Upper lobe of left lung (tissue), 6 donors: ENCODE measurements around the gene CFAP119. TPM values are rescaled to one million over a fixed set of nuclear protein-coding genes. Genes with fewer than 3 reads are reported as not detected.

ENCODE experiments used
- ATAC-seq, 2 donors: fragments of 200-7000 bp; cut with Tn5 transposase; one replicate each; pipeline ENCODE4 v1.9.1; 2022; ENCODE audit warnings: mild to moderate bottlenecking in 2 of 2, moderate library complexity in 2 of 2; ENCODE audit not compliant: low FRiP score in 2 of 2
- DNase-seq, 2 donors: peaks; one replicate each; pipeline ENCODE4 v3.0.0-alpha.2; 2019 to 2020
- H3K27ac ChIP-seq, 4 donors: fragments of 200-600 bp; sonication (generic); one replicate each; pipeline ENCODE4 v1.5.1; 2016 to 2019
- H3K27me3 ChIP-seq, 4 donors: fragments of 200-600 bp; sonication (generic); one replicate each; pipeline ENCODE4 v1.5.1; 2017 to 2019
- H3K36me3 ChIP-seq, 4 donors: fragments of 200-600 bp; sonication (generic); one replicate each; pipeline ENCODE4 v1.5.1; 2016 to 2019
- H3K4me1 ChIP-seq, 4 donors: fragments of 200-600 bp; sonication (generic); one replicate each; pipeline ENCODE4 v1.5.1; 2018 to 2019
- H3K4me3 ChIP-seq, 4 donors: fragments of 200-600 bp; sonication (generic); one replicate each; pipeline ENCODE4 v1.5.1; 2017 to 2019; ENCODE audit warnings: mild to moderate bottlenecking in 2 of 4, moderate library complexity in 1 of 4
- H3K9me3 ChIP-seq, 4 donors: fragments of 200-600 bp; sonication (generic); one replicate each; pipeline ENCODE4 v1.5.1; 2018 to 2019
- CTCF ChIP-seq, 6 experiments: fragments of 450-650 bp in 4 of 6; fragments of 200-600 bp in 2 of 6; sonication (generic) in 2 of 6; IDR thresholded peaks; one replicate each; pipeline ENCODE4 v1.5.1; 2016 to 2019; ENCODE audit warnings: antibody characterized with exemption in 6 of 6
- EP300 ChIP-seq, 4 donors: sonication (generic); formaldehyde crosslinking; IDR thresholded peaks; one replicate each; pipeline ENCODE4 v1.5.1; 2017; ENCODE audit warnings: antibody characterized with exemption in 4 of 4, control low read depth in 2 of 4
- POLR2A ChIP-seq, 4 donors: fragments of 450-650 bp; IDR thresholded peaks; one replicate each; pipeline ENCODE4 v1.5.1; 2016 to 2017; ENCODE audit warnings: antibody characterized with exemption in 4 of 4, mild to moderate bottlenecking in 2 of 4
- POLR2AphosphoS5 ChIP-seq, 2 donors: sonication (generic); formaldehyde crosslinking; IDR thresholded peaks; one replicate each; pipeline ENCODE4 v1.5.1; 2017; ENCODE audit warnings: antibody characterized with exemption in 2 of 2
- WGBS, 2 donors: methylation state at CpG; one replicate each; pipeline ENCODE4 v1.1.5; 2017 to 2018; 5-methylcytosine and 5-hydroxymethylcytosine counted together
- total RNA-seq, 6 donors: library from RNA; depleted of rRNA in 4 of 6; stranded (reverse); fragments of >200 nt in 4 of 6; gene quantifications; one replicate each; pipeline versions ENCODE4 v1.1.0 to v1.2.1, GENCODE V29; 2016 to 2021
- donor health status: DM: no; HTN: no; CAD: no; lungs with moderate emphysema.
- donor health status: DM: no; HTN: yes; CAD: no; lungs with severe emphysema.

The CFAP119 gene
- total RNA-seq, 6 donors from 2014 or later, result 6.1 to 45.1 (median 16.0) TPM

- Histone ChIP-seq H3K9me3 (no peaks in the 10 kb centered on the region), H3K36me3 (peaks cover 7 to 31% (median 26%) of the 10 kb centered on the region in 4 donors), H3K27me3 (no peaks in the 10 kb centered on the region), H3K4me1 (peaks cover 14 to 23% (median 18%) of the 10 kb centered on the region in 4 donors), H3K27ac (peak overlapping the region in 3 of 4 donors; percentile 91 to 96 (median 93)), H3K4me3 (peak overlapping the region in 3 of 4 donors; percentile 96 to 99 (median 96))
- ATAC-seq (no peak), DNase-seq (no peak)
- TF ChIP-seq POLR2AphosphoS5 (IDR thresholded peaks at IDR 0.05), result no peak
- TF ChIP-seq CTCF (IDR thresholded peaks at IDR 0.05), result no peak
- no peak for TF ChIP-seq EP300 (IDR thresholded peaks at IDR 0.05)
- no peak for TF ChIP-seq POLR2A (IDR thresholded peaks at IDR 0.05)
- WGBS, 2 donors, result 76 to 86% methylated on average over 7 of the region's 7 CpGs
These were observed 23.6 kb upstream of the CFAP119 start for GRCh38 chr16:30785126-30786106.

- peaks cover 7 to 31% (median 26%) of the 10 kb centered on the region in 4 donors for H3K36me3 ChIP-seq
- DNase-seq (peak in 1 of 2 donors; percentile 61), ATAC-seq (no peak)
- no peaks in the 10 kb centered on the region for H3K27me3 ChIP-seq
- peaks cover 14 to 25% (median 18%) of the 10 kb centered on the region in 4 donors for H3K4me1 ChIP-seq
- no peak overlapping the region for H3K4me3 ChIP-seq
- no peak overlapping the region for H3K27ac ChIP-seq
- H3K9me3 ChIP-seq, result no peaks in the 10 kb centered on the region
- no peak for TF ChIP-seq EP300 (IDR thresholded peaks at IDR 0.05)
- no peak for TF ChIP-seq CTCF (IDR thresholded peaks at IDR 0.05)
- TF ChIP-seq POLR2A (IDR thresholded peaks at IDR 0.05), result no peak
- TF ChIP-seq POLR2AphosphoS5 (IDR thresholded peaks at IDR 0.05), result no peak
- WGBS, 2 donors, result 85 to 94% methylated on average over 18 of the region's 18 CpGs
These were observed 22.4 kb upstream of the CFAP119 start for GRCh38 chr16:30784215-30784614.

- Histone ChIP-seq H3K36me3 (peaks cover 7 to 31% (median 26%) of the 10 kb centered on the region in 4 donors), H3K4me1 (peaks cover 14 to 25% (median 18%) of the 10 kb centered on the region in 4 donors), H3K4me3 (no peak overlapping the region), H3K27me3 (no peaks in the 10 kb centered on the region), H3K9me3 (no peaks in the 10 kb centered on the region), H3K27ac (no peak overlapping the region)
- TF ChIP-seq POLR2A (IDR thresholded peaks at IDR 0.05) (no peak), EP300 (IDR thresholded peaks at IDR 0.05) (no peak)
- 95 to 98% methylated on average over 9 to 53 of the region's 57 CpGs for WGBS, 2 donors
- DNase-seq (peak in 1 of 2 donors; percentile 79), ATAC-seq (no peak)
These were observed 21.6 kb upstream of the CFAP119 start for GRCh38 chr16:30783280-30784109.

GRCh38 chr16:30782486-30783279 is 20.8 kb upstream of the CFAP119 start:
- TF ChIP-seq POLR2A (IDR thresholded peaks at IDR 0.05) (no peak), POLR2AphosphoS5 (IDR thresholded peaks at IDR 0.05) (no peak), CTCF (IDR thresholded peaks at IDR 0.05) (no peak), EP300 (IDR thresholded peaks at IDR 0.05) (no peak)
- Histone ChIP-seq H3K9me3 (no peaks in the 10 kb centered on the region), H3K4me3 (no peak overlapping the region), H3K27ac (no peak overlapping the region), H3K27me3 (no peaks in the 10 kb centered on the region), H3K4me1 (peaks cover 11 to 19% (median 13%) of the 10 kb centered on the region in 4 donors), H3K36me3 (peaks cover 7 to 31% (median 26%) of the 10 kb centered on the region in 4 donors)
- 94 to 95% methylated on average over 52 to 63 of the region's 63 CpGs for WGBS, 2 donors
- peak in 1 of 2 donors; percentile 77 for DNase-seq
- no peak for ATAC-seq
